Stimulated activated CD8-positive, alpha-beta memory T cell treated with anti-CD3 and anti-CD28 coated beads, Interleukin-4, amount 100 ng/mL, for 24 hours (primary cell): ENCODE data around the gene PRSS57.
"Not testable (repeated sequence)": the region's sequence is repeated elsewhere in the genome, so short reads cannot be mapped to it uniquely, and the experiment has no call there.

Experiments used
- DNase-seq: peaks from one replicate; pipeline ENCODE4 v3.0.0-alpha.2; 2020; ENCODE audit warnings: low read depth

Gene PRSS57

DNA sequence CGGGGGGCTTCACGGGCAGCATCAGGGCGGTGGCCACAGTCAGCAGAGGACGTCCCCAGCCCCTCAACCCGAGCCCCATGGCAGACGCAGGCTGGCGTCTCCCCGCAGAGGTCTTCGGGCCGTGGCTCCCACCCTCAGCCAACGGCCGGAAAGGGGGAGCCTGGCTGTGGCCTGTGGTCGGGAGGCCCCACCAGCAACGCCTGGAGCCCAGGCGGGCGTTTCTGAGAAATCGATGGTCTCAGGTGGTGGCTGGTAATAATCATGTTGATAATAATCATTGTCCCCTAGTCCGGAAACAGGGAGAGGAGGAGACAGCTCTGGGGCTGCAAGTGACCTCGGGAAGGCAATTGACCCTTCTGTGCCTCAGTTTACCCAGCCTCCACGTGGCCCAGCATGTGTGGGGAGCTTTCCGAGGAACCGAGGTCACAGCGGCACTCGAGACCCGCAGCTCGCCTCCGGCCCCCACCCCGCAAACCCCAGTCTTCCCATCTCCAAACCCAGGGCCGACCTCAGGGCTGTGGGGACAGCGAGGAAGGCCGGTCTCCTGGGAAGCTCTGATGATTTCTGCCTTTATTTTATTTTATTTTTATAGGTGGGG is at the start of gene PRSS57:
PRSS57 (minus strand) TSS at position 101 of the 598 bp plus-strand sequence; CDS start at position 79, 22 bp downstream.
- DNase-seq = no peak

- DNase-seq = no peak
Observed at GRCh38 chr19:743168-743687, 48.0 kb upstream of the PRSS57 start.

GRCh38 chr19:742540-743075 is 47.4 kb upstream of the PRSS57 start:
- no peak for DNase-seq

- DNase-seq = no peak
Observed at GRCh38 chr19:741506-742131, 46.4 kb upstream of the PRSS57 start.

DNA sequence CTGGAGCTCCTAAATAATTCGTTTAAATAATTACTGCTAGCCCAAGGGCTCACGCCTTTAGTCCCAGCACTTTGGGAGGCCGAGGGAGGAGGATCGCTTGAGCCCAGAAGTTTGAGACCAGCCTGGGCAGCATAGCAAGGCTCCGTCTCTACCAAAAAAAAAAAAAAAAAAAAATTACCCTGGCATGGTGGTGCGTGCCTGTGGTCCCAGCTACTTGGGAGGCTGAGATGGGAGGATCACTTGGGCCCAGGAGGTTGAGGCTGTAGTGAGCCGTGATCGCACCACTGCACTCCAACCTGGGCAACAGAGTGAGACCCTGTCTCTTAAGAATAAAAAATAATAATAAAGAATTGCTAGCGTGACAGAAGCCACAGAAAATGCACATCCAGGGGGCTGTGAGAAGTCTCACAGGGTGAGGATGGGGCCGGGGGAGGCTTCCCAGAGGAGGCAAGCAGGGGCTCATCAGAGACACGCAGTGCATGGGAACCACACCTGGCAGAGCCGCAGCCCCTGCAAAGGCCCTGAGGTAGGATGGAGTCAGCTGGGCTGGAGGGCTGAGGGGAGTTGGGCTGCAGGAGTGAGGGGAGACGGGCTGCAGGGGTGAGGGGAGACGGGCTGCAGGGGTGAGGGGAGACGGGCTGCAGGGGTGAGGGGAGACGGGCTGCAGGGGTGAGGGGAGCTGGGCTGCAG is 45.7 kb upstream of the PRSS57 start:
- not testable (repeated sequence) for DNase-seq

DNA sequence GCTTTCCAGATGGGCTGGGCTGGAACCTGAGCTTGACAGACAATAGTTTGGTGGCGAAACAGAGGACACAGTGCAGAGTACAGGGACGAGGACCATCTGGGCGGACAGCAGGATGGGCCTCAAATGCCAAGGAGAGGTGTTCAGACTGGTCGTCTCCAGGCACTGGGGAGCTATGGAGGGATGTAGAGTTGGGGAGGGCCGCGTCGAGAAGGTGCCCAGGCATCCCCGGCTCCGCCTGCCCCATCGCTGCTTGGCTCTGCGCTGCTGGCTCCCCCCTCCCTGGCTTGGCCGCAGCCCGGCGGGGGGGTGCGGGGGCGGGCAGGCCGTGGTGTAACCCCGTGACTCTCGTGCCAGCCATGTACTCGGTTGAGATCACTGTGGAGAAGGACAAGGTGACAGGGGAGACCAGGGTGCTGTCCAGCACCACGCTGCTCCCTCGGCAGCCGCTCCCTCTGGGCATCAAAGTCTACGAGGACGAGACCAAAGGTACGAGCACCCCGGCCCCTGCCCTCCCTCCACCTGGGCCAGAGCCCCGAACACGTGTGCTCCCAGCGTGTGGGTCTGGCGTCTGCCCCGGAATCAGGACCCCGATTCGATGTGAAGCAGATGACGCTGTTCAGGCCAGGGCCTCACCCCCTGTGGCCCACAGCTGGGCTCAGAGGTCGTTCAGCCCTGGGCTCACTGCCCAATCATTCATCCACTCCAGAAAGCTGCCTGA is 44.9 kb upstream of the PRSS57 start:
- DNase-seq = no peak

DNA sequence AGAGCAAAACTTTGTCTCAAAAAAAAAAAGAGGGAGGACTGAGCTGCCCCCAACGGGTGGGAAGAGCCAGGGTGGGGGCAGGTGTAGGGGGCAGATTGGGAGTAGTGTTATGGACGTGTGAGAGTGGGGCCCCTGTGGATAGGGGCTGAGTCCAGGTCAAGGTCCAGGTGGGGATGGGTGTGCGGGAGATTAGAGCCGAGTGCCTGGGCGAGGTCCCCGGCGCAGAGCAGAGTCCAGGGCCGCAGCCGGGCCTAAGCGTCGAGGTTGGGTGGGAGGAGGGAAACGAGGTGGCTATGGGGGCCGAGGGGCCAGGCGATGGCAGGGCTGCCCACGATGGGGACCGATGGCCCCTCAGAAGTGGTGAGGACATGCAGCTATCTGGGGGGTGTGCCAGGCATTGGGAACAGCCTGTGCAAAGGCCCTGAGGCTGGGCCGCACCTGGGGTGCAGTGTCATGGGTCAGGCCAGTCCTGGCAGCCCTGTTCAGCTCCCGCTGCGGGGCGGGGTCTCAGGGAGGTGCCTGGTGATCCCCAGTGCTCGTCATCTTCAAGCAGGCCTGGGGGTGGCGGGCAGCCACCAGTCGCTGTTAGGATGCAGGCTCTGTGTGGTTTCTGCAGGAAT is 43.4 kb upstream of the PRSS57 start:
- no peak for DNase-seq

DNA sequence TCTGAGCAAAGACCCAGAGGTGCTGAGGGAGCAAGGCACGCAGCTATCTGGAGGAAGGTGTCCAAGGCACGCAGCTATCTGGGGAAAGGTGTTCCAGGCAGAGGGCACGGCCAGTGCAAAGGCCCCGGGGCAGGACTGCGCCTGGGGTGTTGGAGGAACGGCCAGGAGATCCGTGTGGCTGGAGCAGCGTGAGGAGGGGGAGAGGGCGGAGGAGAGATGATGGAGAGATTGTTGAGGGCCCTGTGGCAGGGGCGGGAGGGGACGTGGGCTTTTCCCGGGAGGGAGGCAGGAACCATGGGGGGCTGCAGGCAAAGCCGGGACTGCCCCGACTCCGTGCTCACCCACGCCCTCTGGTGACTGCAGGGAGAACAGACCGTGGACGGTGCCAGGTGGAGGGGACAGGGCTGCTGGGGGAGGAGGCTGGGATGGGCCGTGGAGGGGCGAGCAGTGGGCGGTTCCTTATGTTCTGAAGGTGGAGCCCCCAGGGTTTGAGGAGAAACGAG is 42.4 kb upstream of the PRSS57 start:
- peak; percentile 50 for DNase-seq

DNA sequence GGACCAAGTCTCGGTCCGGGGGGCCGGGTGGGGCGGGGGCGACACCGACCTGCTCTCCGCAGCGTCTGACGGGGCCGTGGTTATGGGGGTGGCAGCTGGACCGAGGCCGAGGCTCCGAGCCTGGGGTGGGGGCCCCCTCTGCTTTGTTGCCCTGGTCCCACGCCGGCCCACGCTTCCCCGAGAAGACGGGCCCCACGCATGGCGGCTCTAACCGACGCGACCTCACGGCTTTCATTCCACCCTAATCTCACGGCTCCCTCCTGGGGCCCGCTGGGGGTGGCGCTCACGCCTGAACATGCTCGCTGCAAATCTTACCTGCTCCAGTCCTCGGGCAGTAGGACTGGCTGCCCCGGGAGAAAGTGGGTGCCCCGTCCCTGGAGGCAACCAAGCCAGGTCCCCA is 40.9 kb upstream of the PRSS57 start:
- no peak for DNase-seq

GRCh38 chr19:734716-735115 is 39.5 kb upstream of the PRSS57 start:
- DNase-seq = no peak

DNA sequence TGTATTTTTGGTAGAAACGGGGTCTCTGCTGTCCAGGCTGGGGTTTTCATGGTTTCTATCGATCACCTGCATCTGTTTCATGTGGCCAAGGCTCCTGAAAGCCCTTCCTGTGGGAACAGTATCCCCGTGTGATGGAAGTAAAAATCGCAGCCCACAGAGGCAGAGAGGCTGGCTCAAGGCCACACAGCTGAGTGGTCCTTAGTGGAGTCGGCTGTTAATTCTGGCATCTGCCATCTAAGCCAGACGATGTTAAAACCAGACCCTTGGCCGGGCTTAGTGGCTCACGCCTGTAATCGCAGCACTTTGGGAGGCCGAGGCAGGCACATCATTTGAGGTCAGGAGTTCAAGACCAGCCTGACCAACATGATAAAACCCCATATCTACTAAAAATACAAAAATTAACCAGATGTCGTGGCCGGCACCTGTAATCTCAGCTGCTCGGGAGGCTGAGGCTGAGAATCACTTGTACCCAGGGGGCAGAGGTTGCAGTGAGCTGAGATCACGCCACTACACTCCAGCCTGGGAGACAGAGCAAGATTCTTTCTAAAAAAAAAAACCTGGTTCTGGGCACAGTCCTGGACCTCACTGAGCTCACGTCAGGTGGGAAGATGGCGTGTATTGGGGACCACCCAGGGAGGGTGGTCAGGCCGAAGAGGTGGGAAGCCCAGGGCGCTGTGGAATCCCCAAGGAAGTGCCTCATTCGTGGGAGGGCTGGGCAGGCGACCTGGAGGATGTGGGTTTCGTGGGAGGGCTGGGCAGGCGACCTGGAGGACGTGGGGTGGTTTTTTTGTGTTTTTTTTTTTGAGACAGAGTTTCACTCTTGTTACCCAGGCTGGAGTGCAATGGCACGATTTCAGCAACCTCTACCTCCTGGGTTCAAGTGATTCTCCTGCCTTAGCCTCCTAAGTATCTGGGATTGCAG is 37.2 kb upstream of the PRSS57 start:
- no peak for DNase-seq

- DNase-seq = no peak
Observed at GRCh38 chr19:731000-731399, 35.7 kb upstream of the PRSS57 start.

DNA sequence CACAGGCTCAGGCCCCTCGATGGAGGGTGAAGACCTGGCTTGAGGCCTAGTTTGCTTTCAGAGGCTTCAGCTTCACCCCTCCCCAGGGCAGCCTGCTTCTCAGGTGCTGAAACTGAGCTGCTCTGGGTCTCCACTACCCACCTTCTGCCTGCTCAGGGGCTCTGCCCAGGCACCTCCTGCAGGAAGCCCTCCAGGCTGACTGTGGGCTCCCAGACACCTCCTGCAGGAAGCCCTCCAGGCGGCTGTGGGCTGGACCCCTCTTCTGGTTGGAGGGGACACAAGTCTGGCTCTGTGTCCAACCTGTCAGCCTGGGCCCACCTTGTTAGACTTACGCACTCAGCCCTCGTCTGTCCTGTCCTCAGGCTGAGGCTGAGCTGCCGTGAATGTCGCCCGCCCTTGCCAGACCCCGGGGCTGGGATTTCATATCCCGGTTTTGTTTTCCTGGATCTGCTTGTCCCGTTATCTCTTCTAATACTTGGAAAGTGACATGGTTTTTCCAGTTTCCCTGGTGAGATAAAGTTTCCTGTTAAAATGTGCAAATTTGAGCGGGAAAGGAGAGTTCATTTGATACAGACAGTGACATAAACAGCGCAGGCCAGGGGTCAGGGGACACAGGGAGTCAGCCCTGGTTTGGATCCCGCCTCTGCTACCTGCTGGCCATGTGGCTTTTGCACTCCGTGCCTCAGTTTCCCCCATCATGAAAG is 34.9 kb upstream of the PRSS57 start:
- DNase-seq = no peak

DNA sequence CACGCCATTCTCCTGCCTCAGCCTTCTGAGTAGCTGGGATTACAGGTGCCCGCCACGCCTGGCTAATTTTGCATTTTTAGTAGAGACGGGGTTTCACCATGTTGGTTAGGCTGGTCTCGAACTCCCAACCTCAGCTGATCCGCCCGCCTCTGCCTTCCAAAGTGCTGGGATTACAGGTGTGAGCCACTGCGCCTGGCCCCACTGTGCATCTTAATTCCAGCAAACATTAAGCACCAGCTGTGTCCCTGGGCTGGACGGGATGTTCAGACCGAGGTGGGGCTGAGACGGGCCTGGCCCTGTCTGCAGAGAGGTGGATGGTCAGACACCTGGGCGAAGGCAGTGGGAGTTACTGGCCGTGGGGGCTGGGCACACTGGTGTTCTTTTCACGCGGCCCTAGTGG is 34.3 kb upstream of the PRSS57 start:
- not testable (repeated sequence) for DNase-seq

GRCh38 chr19:728011-728410 is 32.8 kb upstream of the PRSS57 start:
- DNase-seq = no peak

DNA sequence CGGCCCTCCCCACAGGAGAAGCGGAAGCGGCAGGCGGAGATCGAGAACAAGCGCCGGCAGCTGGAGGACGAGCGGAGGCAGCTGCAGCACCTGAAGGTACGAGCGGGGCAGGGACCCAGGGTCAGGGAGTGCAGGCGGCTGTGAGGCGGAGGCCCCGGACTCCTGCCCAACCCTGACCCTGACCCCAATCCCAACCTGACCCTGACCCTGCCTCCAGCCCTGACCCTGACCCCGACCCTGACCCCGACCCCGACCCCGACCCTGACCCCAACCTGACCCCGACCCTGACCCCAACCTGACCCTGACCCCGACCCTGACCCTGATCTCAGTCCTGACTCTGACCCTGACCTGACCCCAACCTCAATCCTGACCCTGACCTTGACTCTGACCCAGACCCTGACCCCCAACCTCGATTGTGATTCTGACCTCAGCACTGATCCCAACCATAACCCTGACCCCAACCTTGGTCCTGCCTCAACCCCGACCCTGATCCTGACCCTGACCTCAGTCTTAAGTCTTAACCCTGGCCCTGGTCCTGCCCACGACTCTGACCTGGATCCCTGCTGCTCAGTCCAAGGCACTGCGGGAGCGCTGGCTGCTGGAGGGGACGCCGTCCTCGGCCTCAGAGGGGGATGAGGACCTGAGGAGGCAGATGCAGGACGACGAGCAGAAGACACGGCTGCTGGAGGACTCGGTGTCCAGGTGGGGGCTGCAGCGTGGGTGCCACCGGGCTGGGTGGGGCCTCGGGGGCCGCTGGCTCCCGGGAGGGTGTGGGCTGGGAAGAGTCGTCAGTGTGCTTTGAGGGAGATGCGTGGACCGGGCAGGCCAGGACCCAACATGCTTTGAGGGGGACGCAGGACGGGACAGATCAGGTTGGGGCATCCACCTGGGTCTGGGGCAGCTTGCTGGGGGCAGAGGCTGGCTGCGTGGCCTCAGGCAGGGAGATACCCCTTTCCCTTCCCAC is 32.0 kb upstream of the PRSS57 start:
- DNase-seq = no peak

GRCh38 chr19:725461-726089 is 30.3 kb upstream of the PRSS57 start:
- DNase-seq = no peak

DNA sequence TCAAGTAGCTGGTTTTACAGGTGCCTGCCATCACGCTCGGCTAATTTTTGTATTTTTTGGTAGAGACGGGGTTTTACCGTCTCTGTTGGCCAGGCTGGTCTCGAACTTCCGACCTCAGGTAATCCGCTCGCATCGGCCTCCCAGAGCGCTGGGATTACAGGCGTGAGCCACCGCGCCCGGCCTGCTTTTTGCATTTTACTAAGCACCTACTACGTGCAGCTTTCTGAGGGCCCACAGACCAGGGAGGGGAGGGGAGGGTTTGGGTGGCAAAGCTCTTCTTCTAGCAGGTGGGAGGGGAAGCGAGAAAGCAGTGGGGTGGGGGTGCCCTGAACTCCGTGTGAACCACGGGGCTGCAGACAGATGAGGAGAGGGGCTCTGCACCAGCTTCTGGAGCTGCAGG is 28.5 kb upstream of the PRSS57 start:
- DNase-seq = no peak
